Prostate gland (tissue), 2 donors: ENCODE measurements around the gene MEG3.

Experiments used
- CTCF ChIP-seq, 4 experiments: fragments of 200-600 bp in 2 of 4; fragments of 450-650 bp in 2 of 4; sonication (generic) in 2 of 4; IDR thresholded peaks; 1 replicate in 3 of 4; 2 replicates in 1 of 4; pipeline ENCODE4 v1.5.1; 2016 to 2019; ENCODE audit warnings: antibody characterized with exemption in 4 of 4, mild to moderate bottlenecking in 2 of 4, moderate library complexity in 2 of 4
- POLR2A ChIP-seq: fragments of 450-650 bp; IDR thresholded peaks from one replicate; pipeline ENCODE4 v1.6.1; 2016; ENCODE audit warnings: antibody characterized with exemption, mild to moderate bottlenecking
- POLR2AphosphoS5 ChIP-seq: sonication (generic); formaldehyde crosslinking; IDR thresholded peaks from one replicate; pipeline ENCODE4 v1.6.1; 2017; ENCODE audit warnings: antibody characterized with exemption

GRCh38 chr14:100845341-100845740 is 19.4 kb downstream of the MEG3 start:
- TF ChIP-seq POLR2A (no peak), CTCF (IDR thresholded peaks at IDR 0.05) (no peak), POLR2AphosphoS5 (no peak)
